Measurements from ENCODE around the gene PCNT. TPM values are rescaled to one million over a fixed set of nuclear protein-coding genes. Genes with fewer than 3 reads are reported as not detected.

PCNT gene
- total and polyA plus RNA-seq, 9 of the 15 experiments (the other 6 are each of a cell fraction or from before 2014, with no cell fraction given): 9.1 to 53.5 (median 31.3) TPM

- no peak for TF ChIP-seq ZNF318 (IDR thresholded peaks at IDR 0.05; ENCODE audit: borderline replicate concordance in 1 of 2, low read depth in 1 of 2)
- TF ChIP-seq PRPF4 (IDR thresholded peaks at IDR 0.05; ENCODE audit: insufficient read depth, low read depth, low read length, poor library complexity, severe bottlenecking): no peak
- TF ChIP-seq JUND (IDR thresholded peaks at IDR 0.05; ENCODE audit: borderline replicate concordance, low read depth, low read length): no peak
- TF ChIP-seq JUND (tag; IDR thresholded peaks at IDR 0.05; ENCODE audit: borderline replicate concordance, low read depth, low read length): no peak
- TF ChIP-seq HOXB6 (CRISPR knock-in tag; IDR thresholded peaks at IDR 0.05; ENCODE audit: borderline replicate concordance): no peak
- TF ChIP-seq ZNF197 (CRISPR knock-in tag; IDR thresholded peaks at IDR 0.05; ENCODE audit: low read depth): no peak
- TF ChIP-seq ZNF12 (CRISPR knock-in tag; IDR thresholded peaks at IDR 0.05): peak; percentile 78; the same call in 1 of the 2 replicates
- TF ChIP-seq ZBTB49 (CRISPR knock-in tag; IDR thresholded peaks at IDR 0.05; ENCODE audit: borderline replicate concordance): no peak
- TF ChIP-seq CBFB (CRISPR knock-in tag; IDR thresholded peaks at IDR 0.05): peak; percentile 54; the same call in 1 of the 2 replicates
- no peak for TF ChIP-seq TRIM24 (IDR thresholded peaks at IDR 0.05)
- TF ChIP-seq CBX8 (IDR thresholded peaks at IDR 0.05; ENCODE audit: borderline replicate concordance, extremely low read depth, low read depth, low read length, poor library complexity, severe bottlenecking): no peak
- no peak for TF ChIP-seq TCF7 (IDR thresholded peaks at IDR 0.05; ENCODE audit: borderline replicate concordance)
- TF ChIP-seq ZNF695 (CRISPR knock-in tag; IDR thresholded peaks at IDR 0.05): no peak
- no peak for TF ChIP-seq ARID1B (IDR thresholded peaks at IDR 0.05)
- no peak for TF ChIP-seq CBFA2T2 (conservative IDR thresholded peaks at IDR 0.05)
- peak; percentile 89 for TF ChIP-seq SAFB (IDR thresholded peaks at IDR 0.05; ENCODE audit: borderline replicate concordance, low read depth, low read length)
- no peak for TF ChIP-seq NR4A1 (CRISPR knock-in tag; IDR thresholded peaks at IDR 0.05)
- TF ChIP-seq NR4A1 (tag; IDR thresholded peaks at IDR 0.05): no peak
Measured at GRCh38 chr21:46324390-46325072, 575 bp downstream of the PCNT start (continued).
